GM23248 (cell line): ENCODE measurements around the gene TP53TG5. TPM values are rescaled to one million over a fixed set of nuclear protein-coding genes. Genes with fewer than 3 reads are reported as not detected.

Experiments
- DNase-seq: peaks from one replicate; pipeline ENCODE4 v3.0.0-alpha.2; 2015
- H2AFZ ChIP-seq: fragments of 200-600 bp; sonication (generic); 2 replicates; pipeline ENCODE4 v1.6.1; 2016; ENCODE audit warnings: antibody characterized with exemption
- H3F3A ChIP-seq: fragments of 200-600 bp; sonication (generic); 2 replicates; pipeline ENCODE4 v1.6.1; 2016; ENCODE audit warnings: mild to moderate bottlenecking, antibody characterized with exemption, mixed run types; ENCODE audit not compliant: insufficient read depth
- H3K27ac ChIP-seq: fragments of 200-600 bp; sonication (generic); 2 replicates; pipeline ENCODE4 v1.5.1; 2016; ENCODE audit warnings: mild to moderate bottlenecking
- H3K27me3 ChIP-seq: fragments of 200-600 bp; sonication (generic); replicated peaks from 2 replicates; pipeline ENCODE4 v1.6.1; 2016; ENCODE audit warnings: mild to moderate bottlenecking; ENCODE audit not compliant: insufficient read depth
- H3K36me3 ChIP-seq: fragments of 200-600 bp; sonication (generic); 2 replicates; pipeline ENCODE4 v1.6.1; 2016; ENCODE audit warnings: low read depth, mild to moderate bottlenecking
- H3K4me1 ChIP-seq: fragments of 200-600 bp; sonication (generic); 2 replicates; pipeline ENCODE4 v1.6.1; 2016; ENCODE audit warnings: mild to moderate bottlenecking; ENCODE audit not compliant: insufficient read depth
- H3K4me2 ChIP-seq: fragments of 200-600 bp; sonication (generic); one replicate; pipeline ENCODE4 v1.6.1; 2016; ENCODE audit warnings: mild to moderate bottlenecking; ENCODE audit not compliant: unreplicated experiment
- H3K4me3 ChIP-seq: fragments of 200-600 bp; sonication (generic); 2 replicates; pipeline ENCODE4 v1.5.1; 2016; ENCODE audit warnings: mild to moderate bottlenecking
- H3K79me2 ChIP-seq: fragments of 200-600 bp; sonication (generic); 2 replicates; pipeline ENCODE4 v1.6.1; 2016; ENCODE audit warnings: mild to moderate bottlenecking; ENCODE audit not compliant: insufficient read depth
- H3K9ac ChIP-seq: fragments of 200-600 bp; sonication (generic); 2 replicates; pipeline ENCODE4 v1.6.1; 2016; ENCODE audit warnings: mild to moderate bottlenecking
- H3K9me2 ChIP-seq: fragments of 200-600 bp; sonication (generic); 2 replicates; pipeline ENCODE4 v1.6.1; 2016; ENCODE audit warnings: mixed run types, mild to moderate bottlenecking, moderate library complexity; ENCODE audit not compliant: insufficient read depth
- H3K9me3 ChIP-seq: fragments of 200-600 bp; sonication (generic); one replicate; pipeline ENCODE4 v1.6.1; 2017; ENCODE audit warnings: low read depth
- H4K20me1 ChIP-seq: fragments of 200-600 bp; sonication (generic); 2 replicates; pipeline ENCODE4 v1.6.0; 2016; ENCODE audit not compliant: insufficient read depth
- EZH2 ChIP-seq: fragments of 200-600 bp; sonication (generic); IDR thresholded peaks from 2 replicates; pipeline ENCODE4 v1.6.1; 2018; ENCODE audit warnings: antibody characterized with exemption, mild to moderate bottlenecking; ENCODE audit not compliant: insufficient read depth, poor library complexity, severe bottlenecking
- EZH2phosphoT487 ChIP-seq: fragments of 200-600 bp; sonication (generic); IDR thresholded peaks from 2 replicates; pipeline ENCODE4 v1.6.1; 2018; ENCODE audit warnings: antibody characterized with exemption, moderate library complexity, mild to moderate bottlenecking, low read depth; ENCODE audit not compliant: insufficient read depth
- WGBS, 2 experiments: methylation state at CpG; one replicate each; pipeline ENCODE4 v1.1.6; 2015 to 2017; ENCODE audit warnings: low lambda C conversion rate in 2 of 2, low coverage in 1 of 2; ENCODE audit errors: missing lambda C conversion rate in 2 of 2; 5-methylcytosine and 5-hydroxymethylcytosine counted together
- in situ Hi-C: fragments of 300-500 bp; cut with MboI; formaldehyde crosslinking; loops from 2 replicates; pipeline ENCODE4 v1.15.0; 2020
- polyA plus RNA-seq: library from polyadenylated mRNA; unstranded; fragments of >200 nt; fragmentation: Nextera tagmentation; extraction: Ambion mirVana; gene quantifications from 2 replicates; pipeline ENCODE4 v1.2.1, GENCODE V29; 2016
- total RNA-seq: library from RNA; depleted of rRNA; stranded (reverse); fragments of >200 nt; shearing (Covaris generic); gene quantifications from 2 replicates; pipeline ENCODE4 v1.2.3, GENCODE V29; 2014

The TP53TG5 gene
- total and polyA plus RNA-seq, 2 experiments from 2014 or later, result 0.55 TPM; not detected in 1

DNA sequence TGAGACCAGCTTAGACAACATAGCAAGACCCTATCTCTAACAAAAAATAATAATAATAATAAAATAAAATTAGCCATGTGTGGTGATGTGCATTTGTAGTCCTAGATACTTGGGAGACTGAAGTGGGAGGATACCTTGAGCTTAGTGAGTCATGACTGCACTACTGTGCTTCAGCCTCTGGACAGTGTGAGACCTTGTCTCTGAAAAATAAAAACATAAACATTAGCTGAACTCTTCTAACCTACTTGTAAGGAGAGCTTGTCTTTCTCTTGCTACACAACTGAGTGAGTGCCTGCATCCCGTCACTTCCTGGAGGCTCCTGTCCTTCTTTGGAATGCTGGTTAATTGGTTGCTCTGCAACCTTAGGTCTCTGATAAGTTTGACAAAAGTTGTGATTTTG is 24.8 kb upstream of the TP53TG5 start:
- H3K36me3 ChIP-seq, result no peaks in the 10 kb centered on the region
- H3K4me1 ChIP-seq, result 0 out of 2 replicates have a peak, but pooled peaks cover 7% of the 10 kb centered on the region
- no peak overlapping the region for H3K4me2 ChIP-seq
- no peak overlapping the region for H3K9ac ChIP-seq
- peak; percentile 68 for DNase-seq
- H2AFZ ChIP-seq, result no peak overlapping the region
- WGBS, 2 experiments, result 93 to 95% methylated on average over 1 of the region's 1 CpG
- H3F3A ChIP-seq, result peaks cover 3% of the 10 kb centered on the region; the same call in 1 of the 2 replicates
- no peaks in the 10 kb centered on the region for H3K27me3 ChIP-seq
- in situ Hi-C loops, result no loop called here
- no peak overlapping the region for H3K27ac ChIP-seq
- no peaks in the 10 kb centered on the region for H3K9me2 ChIP-seq
- no peak overlapping the region for H3K4me3 ChIP-seq
- no peaks in the 10 kb centered on the region for H4K20me1 ChIP-seq
- no peaks in the 10 kb centered on the region for H3K9me3 ChIP-seq
- no peaks in the 10 kb centered on the region for H3K79me2 ChIP-seq
- no peak for TF ChIP-seq EZH2
- TF ChIP-seq EZH2phosphoT487, result no peak

DNA sequence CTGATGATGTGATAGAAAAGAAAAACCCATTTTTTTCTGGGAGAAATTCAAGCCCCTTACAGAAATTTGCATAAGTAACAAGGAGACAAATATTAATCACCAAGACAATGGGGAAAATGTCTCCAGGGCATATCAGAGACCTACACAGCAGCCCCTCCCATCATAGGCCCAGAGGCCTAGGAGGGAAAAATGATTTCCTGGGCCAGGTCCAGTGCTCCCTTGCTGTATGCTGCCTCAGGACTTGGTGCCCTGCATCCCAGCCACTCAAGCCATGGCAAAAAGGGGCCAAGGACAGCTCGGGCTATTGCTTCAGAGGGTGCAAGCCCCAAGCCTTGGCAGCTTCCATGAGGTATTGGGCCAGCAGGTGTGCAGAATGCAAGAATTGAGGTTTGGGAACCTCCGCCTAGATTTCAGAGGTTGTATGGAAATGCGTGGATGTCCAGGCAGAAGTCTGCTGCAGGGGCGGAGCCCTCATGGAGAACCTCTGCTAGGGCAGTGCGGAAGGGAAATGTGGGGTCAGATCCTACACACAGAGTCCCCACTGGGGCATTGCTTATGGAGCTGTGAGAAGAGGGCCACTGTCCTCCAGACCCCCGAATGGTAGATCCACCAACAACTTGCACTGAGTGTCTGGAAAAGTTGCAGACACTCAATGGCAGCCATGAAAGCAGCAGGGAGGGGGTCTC is 22.4 kb upstream of the TP53TG5 start:
- DNase-seq, result no peak

DNA sequence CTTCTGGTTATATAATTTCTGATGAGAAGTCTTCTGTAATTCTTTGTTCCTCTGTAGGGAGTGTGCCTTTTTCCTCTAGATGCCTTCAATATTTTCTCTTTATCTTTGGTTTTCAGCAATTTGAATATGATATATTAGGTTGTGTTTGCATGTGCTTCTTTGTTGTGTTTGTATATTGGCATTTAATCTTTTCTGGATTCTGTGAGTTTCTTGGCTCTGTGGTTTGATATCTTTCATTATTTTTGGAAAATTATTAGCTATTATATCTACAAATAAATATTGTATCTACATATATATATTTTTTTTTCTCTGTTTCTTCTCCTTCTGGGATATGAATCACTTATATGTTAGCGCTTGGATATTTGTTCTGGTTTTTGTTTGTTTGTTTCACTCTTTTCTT is 20.9 kb upstream of the TP53TG5 start:
- Histone ChIP-seq H2AFZ (no peak overlapping the region), H3K27me3 (no peaks in the 10 kb centered on the region), H3K27ac (no peak overlapping the region), H3K9me2 (no peaks in the 10 kb centered on the region), H3K9ac (no peak overlapping the region), H3K36me3 (no peaks in the 10 kb centered on the region), H3K79me2 (no peaks in the 10 kb centered on the region), H3K9me3 (no peaks in the 10 kb centered on the region), H3K4me3 (no peak overlapping the region), H3K4me2 (no peak overlapping the region), H4K20me1 (no peaks in the 10 kb centered on the region), H3K4me1 (no peaks in the 10 kb centered on the region), H3F3A (peaks cover 3% of the 10 kb centered on the region; the same call in 1 of the 2 replicates)
- TF ChIP-seq EZH2phosphoT487 (no peak), EZH2 (no peak)
- in situ Hi-C loops, result no loop called here
- DNase-seq, result no peak
- WGBS, 2 experiments, result 81 to 100% methylated on average over 1 of the region's 1 CpG

More for the DNA sequence above, 22.4 kb upstream of the TP53TG5 start:
- whole genome bisulfite sequencing, 2 experiments, result 87 to 88% methylated on average over 6 of the region's 6 CpGs
- no peak overlapping the region for H2AFZ ChIP-seq
- no peak for TF ChIP-seq EZH2
- no peak for TF ChIP-seq EZH2phosphoT487
- H3K79me2 ChIP-seq, result no peaks in the 10 kb centered on the region
- H3K9me3 ChIP-seq, result no peaks in the 10 kb centered on the region
- in situ Hi-C loops, result no loop called here
- H3K4me2 ChIP-seq, result no peak overlapping the region
- H3K4me1 ChIP-seq, result 0 out of 2 replicates have a peak, but pooled peaks cover 1% of the 10 kb centered on the region
- H3F3A ChIP-seq, result peaks cover 3% of the 10 kb centered on the region; the same call in 1 of the 2 replicates
- H3K27me3 ChIP-seq, result no peaks in the 10 kb centered on the region
- no peak overlapping the region for H3K4me3 ChIP-seq
- H3K9me2 ChIP-seq, result no peaks in the 10 kb centered on the region
- no peak overlapping the region for H3K27ac ChIP-seq
- no peak overlapping the region for H3K9ac ChIP-seq
- no peaks in the 10 kb centered on the region for H4K20me1 ChIP-seq
- H3K36me3 ChIP-seq, result no peaks in the 10 kb centered on the region

DNA sequence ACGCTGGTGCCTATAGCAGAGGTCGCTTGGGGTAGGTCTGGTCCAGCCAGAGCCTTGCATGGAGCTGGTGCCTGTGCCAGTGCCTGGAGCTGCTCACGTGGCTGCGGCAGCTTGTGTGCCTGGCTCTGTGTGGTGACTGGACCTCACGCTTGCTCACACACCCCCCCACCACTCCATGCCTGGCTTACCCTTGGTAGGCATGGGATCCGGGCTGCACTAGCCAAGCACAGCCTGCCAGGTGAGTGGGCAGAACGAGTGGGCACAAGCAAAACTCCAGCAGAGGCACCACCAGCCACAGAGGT is 16.9 kb upstream of the TP53TG5 start:
- Histone ChIP-seq H3K4me3 (no peak overlapping the region), H3K9ac (no peak overlapping the region), H3K4me2 (no peak overlapping the region), H3K9me2 (no peaks in the 10 kb centered on the region), H3F3A (no peaks in the 10 kb centered on the region), H3K79me2 (no peaks in the 10 kb centered on the region), H3K27ac (no peak overlapping the region), H3K9me3 (no peaks in the 10 kb centered on the region), H3K36me3 (no peaks in the 10 kb centered on the region), H4K20me1 (no peaks in the 10 kb centered on the region), H2AFZ (no peak overlapping the region), H3K27me3 (no peaks in the 10 kb centered on the region), H3K4me1 (no peaks in the 10 kb centered on the region)
- in situ Hi-C loops, result no loop called here
- no peak for TF ChIP-seq EZH2
- no peak for DNase-seq
- WGBS, 2 experiments, result 83 to 84% methylated on average over 6 to 7 of the region's 7 CpGs
